Kidney (tissue), 14 donors: ENCODE data around the gene IMMP1L. TPM values are rescaled to one million over a fixed set of nuclear protein-coding genes. Genes with fewer than 3 reads are reported as not detected.

Experiments
- DNase-seq, 5 donors: peaks; one replicate each; pipeline ENCODE4 v3.0.0-alpha.2; 2013 to 2020
- FAIRE-seq: peaks from 2 replicates; lab custom pipeline; 2012; peaks lifted over from hg19 to GRCh38; lab: Jason Lieb, UNC
- H3K27ac ChIP-seq, 2 donors: one replicate each; pipeline ENCODE4 v1.7.0; 2013; ENCODE audit warnings: low read depth in 2 of 2, low read length in 2 of 2, inconsistent platforms in 1 of 2
- H3K27me3 ChIP-seq: one replicate; pipeline ENCODE4 v1.7.1; 2013; ENCODE audit warnings: low read length, inconsistent platforms; ENCODE audit not compliant: control insufficient read depth, insufficient read depth
- H3K36me3 ChIP-seq, 3 donors: one replicate each; pipeline versions ENCODE4 v1.7.0 to v1.7.1; 2013; ENCODE audit warnings: low read length in 3 of 3, control low read depth in 1 of 3, inconsistent platforms in 1 of 3; ENCODE audit not compliant: insufficient read depth in 3 of 3, control insufficient read depth in 2 of 3
- H3K4me1 ChIP-seq, 3 donors: one replicate each; pipeline versions ENCODE4 v1.7.0 to v1.7.1; 2013; ENCODE audit warnings: low read length in 3 of 3, inconsistent platforms in 1 of 3, low read depth in 1 of 3; ENCODE audit not compliant: control insufficient read depth in 2 of 3, insufficient read depth in 2 of 3
- H3K4me3 ChIP-seq, 3 donors: one replicate each; pipeline versions ENCODE4 v1.7.0 to v1.8.1; 2013; ENCODE audit warnings: low read length in 3 of 3, control low read depth in 1 of 3, inconsistent platforms in 1 of 3
- H3K9ac ChIP-seq, 3 donors: one replicate each; pipeline versions ENCODE4 v1.7.0 to v1.7.1; 2013; ENCODE audit warnings: low read length in 3 of 3, control low read depth in 1 of 3, inconsistent platforms in 1 of 3
- H3K9me3 ChIP-seq, 3 donors: one replicate each; pipeline versions ENCODE4 v1.7.0 to v1.7.1; 2013; ENCODE audit warnings: low read length in 3 of 3, control low read depth in 1 of 3, inconsistent platforms in 1 of 3; ENCODE audit not compliant: control insufficient read depth in 2 of 3, insufficient read depth in 1 of 3
- CTCF ChIP-seq: IDR thresholded peaks from 3 replicates; pipeline ENCODE4 v1.5.1; 2012; ENCODE audit warnings: mild to moderate bottlenecking, moderate library complexity, borderline replicate concordance; ENCODE audit not compliant: insufficient read depth; ENCODE audit errors: extremely low read depth
- intact Hi-C: fragments of 100-400 bp; cut with DNase I; formaldehyde crosslinking; loops from one replicate; pipeline ENCODE4 v1.11.1; 2022
- polyA plus RNA-seq: library from polyadenylated mRNA; stranded (reverse); fragments of 350-450 nt; fragmentation: Illumina TruSeq; extraction: RNeasy Lipid Tissue Mini Kit (QIAGEN cat#74804); gene quantifications from one replicate; pipeline ENCODE4 v1.2.3, GENCODE V29; 2014; ENCODE audit warnings: low read depth, low replicate concordance; ENCODE audit not compliant: insufficient read depth
- total RNA-seq: library from RNA; stranded (reverse); fragmentation: NEBNext Ultra II Directional; extraction: Animal tissue kit (Norgen Biotek cat#: 25700); gene quantifications from one replicate; pipeline ENCODE4 v1.2.1, GENCODE V29; 2021
- donor health status: control.
- donor health status: control.
- donor health status: control.
- donor health status: control.
- donor health status: control.
- donor health status: DM: yes; HTN: yes; CAD: no.
- donor health status: Normal renal cell carcinoma (clear cell type).

The IMMP1L gene
- total and polyA plus RNA-seq, 2 donors from 2014 or later, result 23.8 to 127 TPM

- intact Hi-C loops, result no loop called here
Measured at GRCh38 chr11:31493235-31493634, 16.2 kb downstream of the IMMP1L start.

GRCh38 chr11:31492320-31492913 is 17.0 kb downstream of the IMMP1L start:
- Histone ChIP-seq H3K4me3 (no peak overlapping the region), H3K27ac (no peak overlapping the region), H3K4me1 (peaks cover 0 to 7% (median 4%) of the 10 kb centered on the region in 3 donors), H3K9ac (no peak overlapping the region), H3K27me3 (no peaks in the 10 kb centered on the region), H3K9me3 (no peaks in the 10 kb centered on the region), H3K36me3 (no peaks in the 10 kb centered on the region)
- intact Hi-C loops, result no loop called here
- FAIRE-seq (peak; percentile 46), DNase-seq (no peak)
- no peak for TF ChIP-seq CTCF

More at GRCh38 chr11:31493235-31493634, 16.2 kb downstream of the IMMP1L start:
- no peak for DNase-seq
- TF ChIP-seq CTCF, result no peak
- no peak overlapping the region for H3K4me3 ChIP-seq
- H3K4me1 ChIP-seq, result peaks cover 0 to 7% (median 4%) of the 10 kb centered on the region in 3 donors
- no peak overlapping the region for H3K9ac ChIP-seq
- H3K27ac ChIP-seq, result no peak overlapping the region
- H3K27me3 ChIP-seq, result no peaks in the 10 kb centered on the region
- no peaks in the 10 kb centered on the region for H3K9me3 ChIP-seq
- FAIRE-seq, result no peak
- no peaks in the 10 kb centered on the region for H3K36me3 ChIP-seq

- H3K36me3 ChIP-seq, result no peaks in the 10 kb centered on the region
- no peaks in the 10 kb centered on the region for H3K27me3 ChIP-seq
- peak; percentile 35 for TF ChIP-seq CTCF
- H3K27ac ChIP-seq, result no peak overlapping the region
- intact Hi-C loops, result no loop called here
- peaks cover 0 to 7% (median 4%) of the 10 kb centered on the region in 3 donors for H3K4me1 ChIP-seq
- no peak overlapping the region for H3K4me3 ChIP-seq
- H3K9me3 ChIP-seq, result no peaks in the 10 kb centered on the region
- no peak overlapping the region for H3K9ac ChIP-seq
- FAIRE-seq (peak; percentile 19), DNase-seq (peak in 2 of 5 donors; percentile 17 to 56)
Measured at GRCh38 chr11:31487848-31488247, 21.6 kb downstream of the IMMP1L start.
